WI38 (cell line): ENCODE results near the gene NAT8L.

Experiments used
- H3K4me3 ChIP-seq: 2 replicates; pipeline ENCODE4 v1.5.1; 2011; ENCODE audit warnings: low read depth, mild to moderate bottlenecking, control low read depth, low read length
- CTCF ChIP-seq: IDR thresholded peaks from 2 replicates; pipeline ENCODE4 v1.5.1; 2012; ENCODE audit warnings: low read depth, mild to moderate bottlenecking, control low read depth, low read length

The NAT8L gene

DNA sequence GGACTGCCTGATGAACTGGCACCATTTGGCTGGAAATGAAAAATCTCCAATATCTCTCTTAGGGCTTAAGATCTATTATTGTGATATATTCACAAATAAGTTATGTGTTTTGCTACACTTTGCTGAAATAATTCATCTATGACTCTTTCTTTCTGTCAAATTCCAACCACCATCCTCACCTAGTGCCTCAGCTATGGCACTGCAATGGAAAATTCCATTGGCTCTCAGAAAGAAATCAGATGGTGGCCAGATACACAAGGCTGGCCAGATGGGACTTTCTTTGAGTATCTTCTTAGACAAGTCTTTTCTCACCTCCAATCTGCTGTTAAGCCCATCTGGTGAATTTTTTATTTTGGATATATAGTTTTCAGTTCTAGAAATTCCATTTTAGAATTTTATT is 28.0 kb downstream of the NAT8L start:
- H3K4me3 ChIP-seq: no peak overlapping the region
- TF ChIP-seq CTCF: no peak

DNA sequence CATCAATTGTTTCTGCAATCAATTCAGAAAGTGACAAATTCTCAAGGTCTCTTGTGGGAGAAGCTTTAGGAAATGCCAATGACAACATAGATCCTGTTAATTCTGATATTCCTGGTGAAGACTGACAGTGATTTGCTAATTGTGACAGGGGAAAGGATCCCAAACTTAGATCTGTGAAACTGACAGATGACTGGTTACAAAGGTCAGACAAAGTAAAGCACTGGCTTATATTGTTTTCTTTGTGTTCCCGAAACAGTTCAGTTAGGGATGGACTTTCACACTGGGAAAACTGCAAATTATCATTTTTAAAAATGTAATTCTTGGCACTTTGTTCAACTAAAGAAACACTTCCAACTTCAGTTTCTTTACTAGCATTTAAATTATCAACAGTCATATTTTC is 30.1 kb downstream of the NAT8L start:
- no peak overlapping the region for H3K4me3 ChIP-seq
- no peak for TF ChIP-seq CTCF

DNA sequence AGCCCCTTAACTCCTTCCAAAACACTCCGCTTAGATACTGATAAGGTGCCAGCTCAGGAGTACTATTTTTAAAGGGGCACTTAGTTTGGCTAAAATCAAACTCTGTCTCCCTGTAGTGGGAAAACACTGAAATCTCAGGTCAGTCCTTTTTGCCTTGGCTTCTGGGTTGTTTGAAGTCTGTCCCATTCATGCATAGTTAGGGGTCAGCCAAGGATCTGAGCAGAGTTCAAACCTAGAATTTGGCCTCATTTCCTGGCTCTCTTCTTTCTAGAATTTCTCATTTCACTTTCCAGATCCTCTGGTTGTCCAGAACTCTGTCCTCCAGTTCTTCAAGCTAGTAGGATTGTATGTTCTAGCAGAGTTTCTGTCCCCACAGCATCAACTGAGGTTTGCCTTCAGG is 31.5 kb downstream of the NAT8L start:
- no peak for TF ChIP-seq CTCF
- H3K4me3 ChIP-seq: no peak overlapping the region

- no peak overlapping the region for H3K4me3 ChIP-seq
- TF ChIP-seq CTCF: no peak
Observed at GRCh38 chr4:2091990-2092668, 33.0 kb downstream of the NAT8L start.

- no peak for TF ChIP-seq CTCF
- H3K4me3 ChIP-seq: no peak overlapping the region
Observed at GRCh38 chr4:2092669-2093053, 33.5 kb downstream of the NAT8L start.

GRCh38 chr4:2093265-2093664 is 34.1 kb downstream of the NAT8L start:
- no peak overlapping the region for H3K4me3 ChIP-seq
- no peak for TF ChIP-seq CTCF

DNA sequence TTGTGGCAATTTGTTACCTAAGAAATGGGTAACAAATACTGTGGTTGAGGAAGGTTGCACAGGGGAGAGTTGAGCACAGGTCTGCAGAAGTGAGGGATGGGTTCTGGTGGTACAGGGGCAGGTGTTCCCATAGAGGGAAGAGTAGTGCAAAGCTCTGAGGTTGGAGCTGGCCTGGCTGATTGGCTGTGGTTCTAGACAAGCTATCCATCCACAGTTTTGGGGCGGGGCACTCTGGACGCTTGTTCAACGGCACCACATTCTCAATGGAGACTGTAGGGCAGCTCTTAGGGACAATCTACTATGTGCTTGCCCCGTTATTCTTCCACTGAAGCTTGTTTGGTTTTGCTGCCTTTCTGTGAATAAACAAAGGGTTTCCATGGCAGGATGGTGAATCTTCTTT is 35.4 kb downstream of the NAT8L start:
- H3K4me3 ChIP-seq: no peak overlapping the region
- no peak for TF ChIP-seq CTCF
